SK-N-SH treated with all-trans-retinoic acid at 6 μM for 48 hours (cell line): ENCODE measurements around the gene TMEM130.

Experiments
- ATAC-seq: fragments of 200-7000 bp; cut with Tn5 transposase; 3 replicates; pipeline ENCODE4 v1.9.1; 2020; ENCODE audit warnings: mild to moderate bottlenecking, moderate library complexity
- ARNTL ChIP-seq: fragments of 450-650 bp; formaldehyde crosslinking; IDR thresholded peaks from 2 replicates; pipeline ENCODE4 v1.5.0; 2020; ENCODE audit warnings: low read depth, mild to moderate bottlenecking, moderate library complexity, borderline replicate concordance
- BACH2 ChIP-seq: fragments of 250-450 bp; sonication (Bioruptor Pico); IDR thresholded peaks from 2 replicates; pipeline ENCODE4 v1.9.0; 2021; ENCODE audit warnings: mild to moderate bottlenecking, borderline replicate concordance
- CREB5 ChIP-seq: fragments of 250-450 bp; sonication (Bioruptor Pico); IDR thresholded peaks from 2 replicates; pipeline ENCODE4 v1.5.1; 2020; ENCODE audit warnings: low read depth, mild to moderate bottlenecking, moderate library complexity
- CSDC2 ChIP-seq: fragments of 250-450 bp; sonication (Bioruptor Pico); IDR thresholded peaks from 2 replicates; pipeline ENCODE4 v1.5.0; 2020; ENCODE audit warnings: mild to moderate bottlenecking, moderate library complexity
- CSRNP3 ChIP-seq: fragments of 250-450 bp; sonication (Bioruptor Pico); IDR thresholded peaks from 2 replicates; pipeline ENCODE4 v1.5.1; 2021; ENCODE audit warnings: mild to moderate bottlenecking, moderate library complexity
- ESRRG ChIP-seq: fragments of 250-450 bp; sonication (Bioruptor Pico); IDR thresholded peaks from 2 replicates; pipeline ENCODE4 v1.6.1; 2021; ENCODE audit warnings: mild to moderate bottlenecking
- GLIS3 ChIP-seq: fragments of 250-450 bp; sonication (Bioruptor Pico); IDR thresholded peaks from 2 replicates; pipeline ENCODE4 v1.5.0; 2020; ENCODE audit warnings: mild to moderate bottlenecking, moderate library complexity
- ISL1 ChIP-seq: fragments of 250-450 bp; sonication (Bioruptor Pico); IDR thresholded peaks from 2 replicates; pipeline ENCODE4 v2.1.2; 2022; ENCODE audit warnings: mild to moderate bottlenecking, moderate library complexity
- OSR1 ChIP-seq: fragments of 250-450 bp; sonication (Bioruptor Pico); IDR thresholded peaks from 2 replicates; pipeline ENCODE4 v1.8.0; 2022; ENCODE audit warnings: moderate library complexity, mild to moderate bottlenecking, inconsistent platforms
- PATZ1 ChIP-seq: fragments of 250-450 bp; sonication (Bioruptor Pico); IDR thresholded peaks from 2 replicates; pipeline ENCODE4 v1.8.0; 2020; ENCODE audit warnings: mild to moderate bottlenecking, moderate library complexity, borderline replicate concordance
- POU6F1 ChIP-seq: fragments of 250-450 bp; sonication (Bioruptor Pico); IDR thresholded peaks from 2 replicates; pipeline ENCODE4 v1.8.0; 2021; ENCODE audit warnings: low read depth, mild to moderate bottlenecking, moderate library complexity, borderline replicate concordance
- PPARA ChIP-seq: fragments of 250-450 bp; sonication (Bioruptor Pico); IDR thresholded peaks from 2 replicates; pipeline ENCODE4 v1.5.0; 2020; ENCODE audit warnings: mild to moderate bottlenecking, borderline replicate concordance
- RARB ChIP-seq: fragments of 250-450 bp; sonication (Bioruptor Pico); IDR thresholded peaks from 2 replicates; pipeline ENCODE4 v1.8.0; 2021; ENCODE audit warnings: mild to moderate bottlenecking, moderate library complexity
- SNAI2 ChIP-seq: fragments of 250-450 bp; sonication (Bioruptor Pico); IDR thresholded peaks from 2 replicates; pipeline ENCODE4 v1.5.0; 2020; ENCODE audit warnings: mild to moderate bottlenecking, moderate library complexity
- TCF4 ChIP-seq: fragments of 250-450 bp; sonication (Bioruptor Pico); IDR thresholded peaks from 2 replicates; pipeline ENCODE4 v1.8.0; 2021; ENCODE audit warnings: mild to moderate bottlenecking, moderate library complexity, borderline replicate concordance
- TSHZ2 ChIP-seq: fragments of 250-450 bp; sonication (Bioruptor Pico); IDR thresholded peaks from 2 replicates; pipeline ENCODE4 v1.5.0; 2020; ENCODE audit warnings: mild to moderate bottlenecking, moderate library complexity
- ZFP3 ChIP-seq: fragments of 250-450 bp; sonication (Bioruptor Pico); IDR thresholded peaks from 2 replicates; pipeline ENCODE4 v1.5.0; 2020; ENCODE audit warnings: mild to moderate bottlenecking, moderate library complexity
- ZFP30 ChIP-seq: fragments of 450-650 bp; formaldehyde crosslinking; IDR thresholded peaks from 2 replicates; pipeline ENCODE4 v1.5.0; 2022; ENCODE audit warnings: mild to moderate bottlenecking, moderate library complexity
- ZNF565 ChIP-seq: fragments of 450-650 bp; formaldehyde crosslinking; conservative IDR thresholded peaks from 2 replicates; pipeline ENCODE4 v1.5.0; 2020; ENCODE audit warnings: low read depth, mild to moderate bottlenecking, moderate library complexity
- ZNF8 ChIP-seq: fragments of 450-650 bp; formaldehyde crosslinking; IDR thresholded peaks from 2 replicates; pipeline ENCODE4 v1.5.0; 2020; ENCODE audit warnings: mild to moderate bottlenecking, moderate library complexity

TMEM130 gene

GRCh38 chr7:98878365-98879197, 8.8 kb upstream of the TMEM130 start, which contains the start of gene TRRAP:
TSS of gene TRRAP (plus strand) at chr7:98878532. CDS start at chr7:98881151, 2,619 bp downstream.
- TF ChIP-seq TSHZ2 (CRISPR knock-in tag), result no peak
- TF ChIP-seq TCF4, result no peak
- TF ChIP-seq PATZ1 (CRISPR knock-in tag), result peak; percentile 53; the same call in 1 of the 2 replicates
- TF ChIP-seq CSRNP3, result no peak
- 0 out of 2 replicates have a peak, but pooled peaks have one; percentile 48 for TF ChIP-seq POU6F1 (CRISPR knock-in tag)
- ATAC-seq, result peak; percentile 90

- no peak for TF ChIP-seq SNAI2 (CRISPR knock-in tag)
- TF ChIP-seq ESRRG (CRISPR knock-in tag), result no peak
- TF ChIP-seq CSDC2 (CRISPR knock-in tag), result no peak
- no peak for TF ChIP-seq ZFP3 (CRISPR knock-in tag)
- TF ChIP-seq ARNTL (CRISPR knock-in tag), result no peak
- no peak for TF ChIP-seq OSR1 (CRISPR knock-in tag)
- no peak for TF ChIP-seq GLIS3 (CRISPR knock-in tag)
- TF ChIP-seq ZFP30 (CRISPR knock-in tag), result no peak
- ATAC-seq, result peak; percentile 42
These were observed 8.0 kb upstream of the TMEM130 start for GRCh38 chr7:98877692-98878364.

- no peak for ATAC-seq
- TF ChIP-seq ARNTL (CRISPR knock-in tag), result no peak
- TF ChIP-seq RARB (CRISPR knock-in tag), result no peak
- no peak for TF ChIP-seq GLIS3 (CRISPR knock-in tag)
- no peak for TF ChIP-seq ZFP30 (CRISPR knock-in tag)
- TF ChIP-seq TSHZ2 (CRISPR knock-in tag), result no peak
- no peak for TF ChIP-seq ZFP3 (CRISPR knock-in tag)
- no peak for TF ChIP-seq ZNF8 (CRISPR knock-in tag)
- no peak for TF ChIP-seq BACH2 (CRISPR knock-in tag)
- TF ChIP-seq CREB5, result no peak
- TF ChIP-seq PATZ1 (CRISPR knock-in tag), result no peak
- no peak for TF ChIP-seq ZNF565 (CRISPR knock-in tag)
- no peak for TF ChIP-seq ISL1 (CRISPR knock-in tag)
- no peak for TF ChIP-seq PPARA (CRISPR knock-in tag)
- TF ChIP-seq OSR1 (CRISPR knock-in tag), result no peak
These were observed 7.3 kb upstream of the TMEM130 start for GRCh38 chr7:98877146-98877545.
